AG09309 (cell line): ENCODE data around the gene GADD45B.
"Not testable (repeated sequence)": the region's sequence is repeated elsewhere in the genome, so short reads cannot be mapped to it uniquely, and the experiment has no call there.

ENCODE experiments used
- DNase-seq: peaks from one replicate; pipeline ENCODE4 v3.0.0-alpha.2; 2010; ENCODE audit warnings: low read depth
- H3K4me3 ChIP-seq: 2 replicates; pipeline ENCODE4 v1.5.1; 2011; ENCODE audit warnings: mild to moderate bottlenecking, low read depth, low read length, moderate library complexity; ENCODE audit not compliant: control insufficient read depth
- TF ChIP-seq, protein P1 (sequence below): IDR thresholded peaks from 2 replicates; pipeline ENCODE4 v1.5.1; 2011; ENCODE audit warnings: mild to moderate bottlenecking, low read depth, low read length, inconsistent platforms; ENCODE audit not compliant: insufficient read depth, control insufficient read depth; ENCODE audit errors: missing control alignments

Gene GADD45B

DNA sequence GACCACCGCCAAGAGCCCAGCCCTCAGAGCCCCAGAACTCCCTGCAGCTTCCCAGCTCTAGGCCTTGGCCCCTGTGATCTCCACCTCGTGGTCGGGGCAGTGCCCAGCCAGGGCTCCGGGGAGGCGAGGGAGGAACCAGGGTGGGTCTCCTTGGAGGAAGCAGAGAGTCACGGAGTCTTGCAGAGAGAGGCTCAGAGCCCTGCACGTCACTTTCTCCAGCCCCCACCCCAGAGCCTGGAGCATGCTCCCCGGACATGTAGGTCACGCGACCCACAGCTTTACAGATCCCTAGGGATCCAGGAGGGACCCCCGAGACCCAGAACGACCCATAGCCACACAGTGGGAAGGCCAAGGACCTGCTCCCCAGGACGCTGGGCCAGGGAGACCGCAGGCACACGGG, 11.9 kb downstream of the GADD45B start:
- TF ChIP-seq, protein P1, sequence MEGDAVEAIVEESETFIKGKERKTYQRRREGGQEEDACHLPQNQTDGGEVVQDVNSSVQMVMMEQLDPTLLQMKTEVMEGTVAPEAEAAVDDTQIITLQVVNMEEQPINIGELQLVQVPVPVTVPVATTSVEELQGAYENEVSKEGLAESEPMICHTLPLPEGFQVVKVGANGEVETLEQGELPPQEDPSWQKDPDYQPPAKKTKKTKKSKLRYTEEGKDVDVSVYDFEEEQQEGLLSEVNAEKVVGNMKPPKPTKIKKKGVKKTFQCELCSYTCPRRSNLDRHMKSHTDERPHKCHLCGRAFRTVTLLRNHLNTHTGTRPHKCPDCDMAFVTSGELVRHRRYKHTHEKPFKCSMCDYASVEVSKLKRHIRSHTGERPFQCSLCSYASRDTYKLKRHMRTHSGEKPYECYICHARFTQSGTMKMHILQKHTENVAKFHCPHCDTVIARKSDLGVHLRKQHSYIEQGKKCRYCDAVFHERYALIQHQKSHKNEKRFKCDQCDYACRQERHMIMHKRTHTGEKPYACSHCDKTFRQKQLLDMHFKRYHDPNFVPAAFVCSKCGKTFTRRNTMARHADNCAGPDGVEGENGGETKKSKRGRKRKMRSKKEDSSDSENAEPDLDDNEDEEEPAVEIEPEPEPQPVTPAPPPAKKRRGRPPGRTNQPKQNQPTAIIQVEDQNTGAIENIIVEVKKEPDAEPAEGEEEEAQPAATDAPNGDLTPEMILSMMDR: no peak
- DNase-seq: no peak
- no peak overlapping the region for H3K4me3 ChIP-seq

DNA sequence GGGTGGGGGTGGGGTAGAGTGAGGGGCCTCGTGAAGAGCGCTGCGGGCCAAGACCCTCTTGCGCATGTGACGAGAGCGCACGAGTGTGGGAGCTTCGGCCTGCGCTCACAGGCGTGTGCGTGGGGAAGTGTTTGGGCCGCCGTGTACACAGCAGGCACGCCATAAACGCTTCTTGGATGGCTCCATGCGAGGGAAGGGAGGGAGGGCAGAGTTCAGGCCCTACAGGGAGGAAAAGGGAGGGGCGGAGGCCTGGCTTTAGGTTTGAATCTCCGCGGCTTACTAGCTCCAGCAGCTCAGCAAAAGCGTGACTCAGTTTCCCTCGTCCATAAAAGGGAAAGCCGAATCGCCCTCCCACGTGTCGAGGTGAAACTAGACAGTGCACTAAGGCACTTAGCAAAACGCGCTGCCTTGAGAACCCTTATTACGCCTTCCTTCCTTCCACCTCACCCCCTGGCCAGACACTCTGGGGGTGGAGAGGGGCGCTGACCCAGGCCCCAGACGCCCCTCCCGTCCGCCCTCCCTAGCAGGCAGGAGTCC, 12.5 kb downstream of the GADD45B start:
- TF ChIP-seq, protein P1: no peak
- H3K4me3 ChIP-seq: peak overlapping the region; percentile 24
- no peak for DNase-seq

DNA sequence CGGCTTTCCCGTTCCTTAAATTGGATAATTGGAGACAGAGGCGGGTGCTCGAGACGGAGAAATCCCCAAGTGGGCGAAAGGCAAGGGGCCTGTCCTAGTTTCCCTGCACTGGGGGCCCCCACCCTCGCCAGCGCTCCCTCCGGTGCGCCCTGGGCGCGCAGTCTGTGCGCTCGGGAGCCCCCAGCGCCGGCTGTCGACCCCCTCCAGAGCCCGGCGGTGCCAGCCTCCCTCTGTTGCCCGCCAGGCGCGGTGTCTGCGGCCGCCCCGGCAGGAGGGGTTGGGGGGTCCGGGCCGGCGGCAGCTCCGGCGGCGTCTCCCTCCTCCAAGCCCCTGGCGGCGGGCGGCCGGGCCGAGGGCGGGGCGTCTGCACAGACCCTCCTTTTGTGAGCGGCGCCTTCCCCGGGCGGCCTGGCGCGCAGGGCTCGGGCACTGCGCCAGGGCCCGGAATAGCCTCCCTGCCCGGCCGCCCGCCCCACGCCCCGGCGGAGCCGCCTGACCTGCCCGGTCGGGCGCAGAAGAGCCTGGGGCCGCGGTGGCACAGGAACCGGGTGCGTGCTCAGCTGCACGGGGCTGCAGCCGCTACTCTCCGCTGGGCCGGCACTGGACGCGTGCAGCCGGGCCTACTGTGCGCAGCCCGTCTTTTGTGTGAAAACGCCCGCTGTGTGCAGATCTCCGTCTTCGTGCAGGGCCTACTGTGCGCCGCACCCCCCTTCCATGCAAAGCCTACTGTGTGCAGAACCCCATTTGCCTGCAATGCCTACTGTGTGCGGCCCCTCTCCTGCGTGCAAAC, 13.2 kb downstream of the GADD45B start:
- no peak for DNase-seq
- TF ChIP-seq, protein P1: no peak

DNA sequence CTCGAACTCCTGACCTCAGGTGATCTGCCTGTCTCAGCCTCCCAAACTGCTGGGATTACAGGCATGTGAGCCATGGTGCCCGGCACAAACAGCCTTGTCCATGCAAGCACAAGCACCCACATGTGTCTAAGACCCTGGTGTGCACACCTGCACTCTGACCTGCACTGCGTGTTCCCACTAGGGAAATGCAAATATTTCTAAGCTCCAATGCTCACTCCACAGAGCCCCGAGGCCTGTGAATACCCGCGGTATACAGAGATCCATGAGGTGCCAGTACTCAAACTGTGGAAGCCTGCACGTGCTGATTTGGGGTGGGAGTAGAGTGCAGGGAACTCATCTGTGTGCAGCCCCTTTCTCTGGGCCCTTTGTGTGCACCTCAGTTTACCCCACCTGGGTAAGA, 14.7 kb downstream of the GADD45B start:
- DNase-seq: no peak
- TF ChIP-seq, protein P1: no peak
- H3K4me3 ChIP-seq: no peak overlapping the region

More for the DNA sequence above, 13.2 kb downstream of the GADD45B start:
- H3K4me3 ChIP-seq: peak overlapping the region; percentile 24

- no peak overlapping the region for H3K4me3 ChIP-seq
- TF ChIP-seq, protein P1: no peak
- DNase-seq: peak; percentile 69
Observed at GRCh38 chr19:2491130-2491801, 15.3 kb downstream of the GADD45B start.

DNA sequence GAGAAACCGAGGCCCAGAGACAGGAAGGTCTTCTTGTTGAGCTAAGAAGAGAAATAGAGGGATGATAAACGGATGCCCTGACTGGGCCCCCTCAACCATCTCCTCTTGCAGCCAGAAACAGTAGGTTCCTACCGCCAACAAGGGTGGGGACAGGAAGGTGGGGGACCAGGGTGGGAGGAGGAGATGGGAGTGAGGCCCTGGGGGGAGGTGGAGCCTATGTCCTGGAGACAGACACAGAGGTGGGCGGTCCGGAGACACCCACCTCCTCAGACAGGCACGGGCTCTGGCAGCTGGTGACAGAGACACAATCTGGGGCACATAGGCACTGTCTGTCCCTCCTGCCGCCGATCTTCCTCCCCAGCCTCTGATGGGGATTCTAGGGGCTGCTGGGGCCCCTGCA, 16.9 kb downstream of the GADD45B start:
- no peak for DNase-seq
- TF ChIP-seq, protein P1: no peak
- H3K4me3 ChIP-seq: no peak overlapping the region

- H3K4me3 ChIP-seq, DNase-seq: not testable (repeated sequence)
Observed at GRCh38 chr19:2493448-2493847, 17.5 kb downstream of the GADD45B start.
